ENCODE results near the gene SH3TC1. TPM values are rescaled to one million over a fixed set of nuclear protein-coding genes. Genes with fewer than 3 reads are reported as not detected.

SH3TC1 gene
- total RNA-seq, 1 donor from 2014 or later: 23.2 TPM

DNA sequence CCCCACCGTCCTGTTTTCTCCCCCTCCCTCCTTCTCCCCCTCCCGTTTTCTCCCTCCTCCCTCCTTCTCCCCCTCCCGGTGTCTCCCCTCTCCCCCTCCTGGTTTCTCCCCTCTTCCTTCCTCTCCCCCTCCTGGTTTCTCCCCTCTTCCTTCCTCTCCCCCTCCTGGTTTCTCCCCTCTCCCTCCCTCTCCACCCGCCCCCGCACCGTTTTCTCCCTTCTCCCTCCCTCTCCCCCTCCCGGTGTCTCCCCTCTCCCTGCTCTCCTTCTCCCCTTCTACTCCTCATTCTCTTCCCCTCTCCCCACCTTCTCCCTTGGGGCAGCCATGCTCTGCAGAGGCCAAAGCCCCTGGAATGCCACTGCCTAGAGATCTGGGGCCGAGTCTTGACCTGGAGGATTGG is 12.2 kb downstream of the SH3TC1 start:
- Mint-ChIP-seq H3K36me3 (peaks cover 2% of the 10 kb centered on the region), H3K4me3 (no peak overlapping the region), H3K9me3 (no peaks in the 10 kb centered on the region), H3K4me1 (peaks cover 25% of the 10 kb centered on the region), H3K27ac (no peak overlapping the region), H3K27me3 (ENCODE audit: low read depth) (no peaks in the 10 kb centered on the region)
- TF ChIP-seq, protein P1, sequence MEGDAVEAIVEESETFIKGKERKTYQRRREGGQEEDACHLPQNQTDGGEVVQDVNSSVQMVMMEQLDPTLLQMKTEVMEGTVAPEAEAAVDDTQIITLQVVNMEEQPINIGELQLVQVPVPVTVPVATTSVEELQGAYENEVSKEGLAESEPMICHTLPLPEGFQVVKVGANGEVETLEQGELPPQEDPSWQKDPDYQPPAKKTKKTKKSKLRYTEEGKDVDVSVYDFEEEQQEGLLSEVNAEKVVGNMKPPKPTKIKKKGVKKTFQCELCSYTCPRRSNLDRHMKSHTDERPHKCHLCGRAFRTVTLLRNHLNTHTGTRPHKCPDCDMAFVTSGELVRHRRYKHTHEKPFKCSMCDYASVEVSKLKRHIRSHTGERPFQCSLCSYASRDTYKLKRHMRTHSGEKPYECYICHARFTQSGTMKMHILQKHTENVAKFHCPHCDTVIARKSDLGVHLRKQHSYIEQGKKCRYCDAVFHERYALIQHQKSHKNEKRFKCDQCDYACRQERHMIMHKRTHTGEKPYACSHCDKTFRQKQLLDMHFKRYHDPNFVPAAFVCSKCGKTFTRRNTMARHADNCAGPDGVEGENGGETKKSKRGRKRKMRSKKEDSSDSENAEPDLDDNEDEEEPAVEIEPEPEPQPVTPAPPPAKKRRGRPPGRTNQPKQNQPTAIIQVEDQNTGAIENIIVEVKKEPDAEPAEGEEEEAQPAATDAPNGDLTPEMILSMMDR (IDR thresholded peaks at IDR 0.05; ENCODE audit: unreplicated experiment): no peak
- DNase-seq (ENCODE audit: low spot score in 2 of 2, unreplicated experiment in 2 of 2): no peak

DNA sequence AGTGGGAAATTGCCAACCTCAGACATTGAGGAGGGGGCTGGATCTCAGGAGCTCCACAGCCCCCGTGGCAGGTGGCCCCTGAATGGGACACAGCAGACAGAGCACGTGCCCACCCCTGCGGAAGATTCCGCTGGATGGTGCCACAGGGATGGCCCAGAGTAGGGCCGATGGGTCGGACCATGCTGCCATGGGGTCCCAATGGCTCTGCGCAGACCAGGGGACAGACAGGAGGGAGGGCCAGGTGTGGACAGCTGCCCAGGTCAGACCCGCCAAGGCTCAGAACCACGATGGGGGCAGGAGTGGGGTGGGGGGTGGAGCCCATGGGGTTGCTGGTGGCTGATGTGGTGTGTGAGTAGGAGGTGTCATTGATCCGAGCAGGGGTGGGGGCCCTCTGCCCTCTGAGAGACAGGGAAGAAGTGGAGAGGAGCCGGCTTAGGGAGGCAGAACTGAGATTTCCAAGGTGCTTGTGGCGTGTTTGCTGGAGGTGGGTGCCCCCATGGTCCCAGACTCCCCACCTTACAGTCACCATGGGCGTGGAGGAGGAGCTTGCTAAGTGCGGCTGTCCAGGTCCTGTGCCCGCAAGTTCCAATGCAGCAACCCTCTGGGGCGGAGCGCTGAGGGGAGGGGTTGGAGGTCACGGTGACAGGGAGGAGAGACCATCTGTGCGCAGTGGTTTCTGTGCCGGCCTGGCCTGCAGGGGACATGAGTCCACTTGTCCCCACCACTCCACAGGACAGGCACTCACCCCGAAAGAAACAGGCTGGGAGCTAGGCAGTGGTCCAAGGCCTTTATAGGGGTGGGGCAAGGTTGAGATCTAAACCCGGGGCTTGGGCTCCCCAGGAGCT is 12.9 kb downstream of the SH3TC1 start:
- peaks cover 18% of the 10 kb centered on the region for H3K4me1 Mint-ChIP-seq
- H3K4me3 Mint-ChIP-seq: no peak overlapping the region
- H3K27me3 Mint-ChIP-seq (ENCODE audit: low read depth): no peaks in the 10 kb centered on the region
- DNase-seq (ENCODE audit: low spot score in 2 of 2, unreplicated experiment in 2 of 2): no peak
- no peaks in the 10 kb centered on the region for H3K9me3 Mint-ChIP-seq
- peaks cover 2% of the 10 kb centered on the region for H3K36me3 Mint-ChIP-seq
- TF ChIP-seq, protein P1 (IDR thresholded peaks at IDR 0.05; ENCODE audit: unreplicated experiment): no peak
- H3K27ac Mint-ChIP-seq: peak overlapping the region; percentile 9

DNA sequence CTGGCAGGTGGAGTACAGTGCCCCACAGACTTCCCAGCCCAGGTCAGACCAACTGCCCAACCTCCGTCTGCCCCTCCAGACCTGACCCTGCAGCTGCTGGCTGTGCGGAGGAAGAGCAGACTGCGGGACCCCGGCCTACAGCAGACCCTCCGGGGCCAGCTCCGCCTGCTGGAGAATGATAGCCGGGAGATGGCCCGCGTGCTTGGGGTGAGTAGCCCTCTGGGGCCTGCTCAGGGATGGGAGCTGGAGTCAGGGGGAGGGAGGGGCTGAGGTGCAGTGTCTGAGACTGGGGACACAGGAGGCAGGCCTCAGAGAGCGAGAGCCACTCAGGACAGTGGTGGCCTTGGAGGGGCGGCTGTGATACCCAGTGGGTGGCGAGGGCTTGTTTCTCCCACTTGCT is 13.5 kb downstream of the SH3TC1 start:
- H3K9me3 Mint-ChIP-seq: no peaks in the 10 kb centered on the region
- TF ChIP-seq, protein P1 (IDR thresholded peaks at IDR 0.05; ENCODE audit: unreplicated experiment): no peak
- H3K36me3 Mint-ChIP-seq: peaks cover 2% of the 10 kb centered on the region
- H3K27ac Mint-ChIP-seq: no peak overlapping the region
- peaks cover 12% of the 10 kb centered on the region for H3K4me1 Mint-ChIP-seq
- H3K4me3 Mint-ChIP-seq: no peak overlapping the region
- H3K27me3 Mint-ChIP-seq (ENCODE audit: low read depth): no peaks in the 10 kb centered on the region
- no peak for DNase-seq (ENCODE audit: low spot score in 2 of 2, unreplicated experiment in 2 of 2)

- H3K4me3 Mint-ChIP-seq: no peak overlapping the region
- no peaks in the 10 kb centered on the region for H3K27me3 Mint-ChIP-seq (ENCODE audit: low read depth)
These were observed 14.0 kb downstream of the SH3TC1 start for GRCh38 chr4:8213121-8213520.

GRCh38 chr4:8214136-8214535 is 15.0 kb downstream of the SH3TC1 start:
- Mint-ChIP-seq H3K4me1 (peaks cover 9% of the 10 kb centered on the region), H3K4me3 (no peak overlapping the region), H3K27me3 (ENCODE audit: low read depth) (no peaks in the 10 kb centered on the region), H3K36me3 (peaks cover 2% of the 10 kb centered on the region), H3K9me3 (no peaks in the 10 kb centered on the region), H3K27ac (no peak overlapping the region)
- no peak for DNase-seq (ENCODE audit: low spot score in 2 of 2, unreplicated experiment in 2 of 2)
- TF ChIP-seq, protein P1 (IDR thresholded peaks at IDR 0.05; ENCODE audit: unreplicated experiment): no peak

More at GRCh38 chr4:8213121-8213520, 14.0 kb downstream of the SH3TC1 start:
- no peaks in the 10 kb centered on the region for H3K9me3 Mint-ChIP-seq
- TF ChIP-seq, protein P1 (IDR thresholded peaks at IDR 0.05; ENCODE audit: unreplicated experiment): no peak
- H3K36me3 Mint-ChIP-seq: peaks cover 2% of the 10 kb centered on the region
- peaks cover 11% of the 10 kb centered on the region for H3K4me1 Mint-ChIP-seq
- no peak overlapping the region for H3K27ac Mint-ChIP-seq
- DNase-seq (ENCODE audit: low spot score in 2 of 2, unreplicated experiment in 2 of 2): no peak
